K562 (cell line): ENCODE measurements around the gene SGIP1. TPM values are rescaled to one million over a fixed set of nuclear protein-coding genes. Genes with fewer than 3 reads are reported as not detected.

ENCODE experiments used
- ATAC-seq: fragments of 200-7000 bp; cut with Tn5 transposase; 3 replicates; pipeline ENCODE4 v1.9.1; 2020; ENCODE audit warnings: moderate library complexity
- BruUV-seq: library from RNA; stranded (reverse); fragments of 400-500 nt; replicated peaks from 2 replicates; lab custom pipeline; 2021; lab: Mats Ljungman, UMichigan
- CTCF ChIA-PET: fragments of 300-600 bp; formaldehyde crosslinking; extraction: SDS; loops from one replicate; lab custom pipeline; 2021; ENCODE audit warnings: low intra/inter-chr PET ratio; lab: Yijun Ruan, JAX
- POLR2A ChIA-PET: fragments of 300-600, 350-650 bp; sonication (Branson Sonifier 250); formaldehyde crosslinking; extraction: SDS; loops from one replicate; lab custom pipeline; 2021; ENCODE audit warnings: antibody characterized with exemption, inconsistent platforms; lab: Yijun Ruan, JAX
- DNase-seq, 4 experiments: peaks; one replicate each; pipeline versions ENCODE4 v3.0.0 to v3.0.0-alpha.2; 2011 to 2018; ENCODE audit warnings: low spot score in 3 of 4, mixed read lengths in 3 of 4; ENCODE audit errors: extremely low read depth in 1 of 4
- FAIRE-seq: peaks from 2 replicates; lab custom pipeline; 2011; peaks lifted over from hg19 to GRCh38; lab: Jason Lieb, UNC
- H2AFZ ChIP-seq: 2 replicates; pipeline ENCODE4 v1.6.0; 2011; ENCODE audit warnings: low read depth, low read length, control low read depth, inconsistent platforms
- H3K27ac ChIP-seq: fragments of 200-600 bp; 3 replicates; pipeline ENCODE4 v1.8.0; 2011; ENCODE audit warnings: low read depth, mild to moderate bottlenecking, control low read depth, inconsistent platforms, low read length, moderate library complexity, mixed read lengths; ENCODE audit errors: extremely low read depth
- H3K27me3 ChIP-seq, 2 experiments: fragments of 300-600 bp in 1 of 2; 2 replicates in 1 of 2; 3 replicates in 1 of 2; pipeline versions ENCODE4 v1.6.0 to v1.8.0; 2011; ENCODE audit warnings: inconsistent platforms in 2 of 2, low read length in 2 of 2, mild to moderate bottlenecking in 1 of 2, mixed read lengths in 1 of 2, moderate library complexity in 1 of 2; ENCODE audit not compliant: control insufficient read depth in 2 of 2, insufficient read depth in 2 of 2
- H3K36me3 ChIP-seq: fragments of 300-600 bp; 3 replicates; pipeline ENCODE4 v1.8.0; 2011; ENCODE audit warnings: mild to moderate bottlenecking, low read length, inconsistent platforms; ENCODE audit not compliant: control insufficient read depth, insufficient read depth
- H3K4me1 ChIP-seq, 2 experiments: fragments of 200-600 bp in 1 of 2; replicated peaks in 1 of 2; 2 replicates in 1 of 2; 3 replicates in 1 of 2; pipeline versions ENCODE4 v1.5.1 to v1.8.0; 2011; ENCODE audit warnings: inconsistent platforms in 2 of 2, low read length in 2 of 2, mild to moderate bottlenecking in 1 of 2, mixed read lengths in 1 of 2, moderate library complexity in 1 of 2; ENCODE audit not compliant: control insufficient read depth in 2 of 2, insufficient read depth in 2 of 2
- H3K4me2 ChIP-seq: 2 replicates; pipeline ENCODE4 v1.6.1; 2011; ENCODE audit warnings: low read length, control low read depth, inconsistent platforms, mixed read lengths; ENCODE audit not compliant: insufficient read depth
- H3K4me3 ChIP-seq: fragments of 200-600 bp; sonication (generic), shearing (Covaris generic); 2 replicates; pipeline ENCODE4 v1.5.1; 2016; ENCODE audit warnings: control low read depth, inconsistent platforms
- H3K79me2 ChIP-seq: fragments of 200-600 bp; 3 replicates; pipeline ENCODE4 v1.8.0; 2011; ENCODE audit warnings: low read length, inconsistent platforms; ENCODE audit not compliant: control insufficient read depth, insufficient read depth
- H3K9ac ChIP-seq, 2 experiments: 2 replicates each; pipeline versions ENCODE4 v1.6.0 to v1.6.1; 2011; ENCODE audit warnings: low read depth in 2 of 2, low read length in 2 of 2, control low read depth in 1 of 2, inconsistent platforms in 1 of 2, mild to moderate bottlenecking in 1 of 2, mixed read lengths in 1 of 2; ENCODE audit not compliant: insufficient read depth in 1 of 2
- H3K9me1 ChIP-seq: one replicate; pipeline ENCODE4 v1.6.0; 2011; ENCODE audit warnings: inconsistent platforms, mild to moderate bottlenecking, low read length, moderate library complexity; ENCODE audit not compliant: control insufficient read depth, insufficient read depth
- H3K9me3 ChIP-seq: replicated peaks from 2 replicates; pipeline ENCODE4 v1.5.1; 2011; ENCODE audit warnings: low read depth, low read length, inconsistent platforms; ENCODE audit not compliant: control insufficient read depth, insufficient read depth
- H4K20me1 ChIP-seq: replicated peaks from 2 replicates; pipeline ENCODE4 v1.6.1; 2011; ENCODE audit warnings: low read length, inconsistent platforms, mixed read lengths; ENCODE audit not compliant: control insufficient read depth, insufficient read depth
- GATAD2A ChIP-seq: fragments of 450-650 bp; IDR thresholded peaks from 2 replicates; pipeline ENCODE4 v1.6.1; 2017
- IFI16 ChIP-seq: fragments of 250-450 bp; sonication (Bioruptor Pico); IDR thresholded peaks from 2 replicates; pipeline ENCODE4 v2.1.2; 2022; ENCODE audit warnings: mild to moderate bottlenecking, inconsistent platforms
- KAT8 ChIP-seq: fragments of 450-650 bp; IDR thresholded peaks from 2 replicates; pipeline ENCODE4 v1.6.1; 2016; ENCODE audit warnings: low read depth, mild to moderate bottlenecking
- SMARCA4 ChIP-seq: fragments of 450-650 bp; IDR thresholded peaks from 2 replicates; pipeline ENCODE4 v1.6.1; 2016
- SRSF9 ChIP-seq: fragments of 200-400 bp; formaldehyde crosslinking; IDR thresholded peaks from 2 replicates; pipeline ENCODE4 v1.6.1; 2017; ENCODE audit warnings: low read depth, low read length, borderline replicate concordance
- ZC3H4 ChIP-seq: sonication (generic); formaldehyde crosslinking; IDR thresholded peaks from 2 replicates; pipeline ENCODE4 v1.9.0; 2021; ENCODE audit warnings: missing genetic modification reagents, borderline replicate concordance
- ZNF23 ChIP-seq: fragments of 250-450 bp; sonication (Bioruptor Pico); IDR thresholded peaks from 2 replicates; pipeline ENCODE4 v1.4.0; 2020; ENCODE audit warnings: mild to moderate bottlenecking
- ZNF586 ChIP-seq: fragments of 450-650 bp; formaldehyde crosslinking; conservative IDR thresholded peaks from 2 replicates; pipeline ENCODE4 v1.4.0; 2020; ENCODE audit warnings: mild to moderate bottlenecking, moderate library complexity
- WGBS: fragments of 100-300 bp; shearing (Covaris generic); methylation state at CpG from one replicate; pipeline ENCODE4 v1.1.6; 2016; ENCODE audit warnings: low coverage, mixed read lengths; ENCODE audit not compliant: insufficient coverage; ENCODE audit errors: missing lambda C conversion rate; 5-methylcytosine and 5-hydroxymethylcytosine counted together
- in situ Hi-C: fragments of 300-500 bp; cut with MboI; formaldehyde crosslinking; loops from 4 replicates; pipeline ENCODE4 v1.15.0; 2018; ENCODE audit warnings: inconsistent platforms, mixed read lengths
- intact Hi-C: fragments of 100-400 bp; cut with micrococcal nuclease; formaldehyde crosslinking; loops from 2 replicates; pipeline ENCODE4 v1.14.2; 2022
- polyA plus RNA-seq, 8 experiments: library from polyadenylated mRNA; depleted of rRNA in 4 of 8; stranded (reverse) in 5 of 8; unstranded in 3 of 8; fragments of >200 nt; fragmentation: Nextera tagmentation in 2 of 8; fragmentation: Illumina TruSeq in 1 of 8; extraction: Ambion mirVana in 2 of 8; extraction: Trizol in 1 of 8; gene quantifications; 2 replicates each; pipeline versions ENCODE4 v1.2.1 to v1.2.3, GENCODE V29; 2011 to 2014; ENCODE audit warnings: inconsistent platforms in 1 of 8, missing spikeins in 1 of 8
- total RNA-seq, 7 experiments: library from RNA; depleted of rRNA in 6 of 7; stranded (reverse); fragments of >200 nt in 6 of 7; fragmentation: Illumina TruSeq in 2 of 7; extraction: Trizol in 2 of 7; gene quantifications; 2 replicates each; pipeline versions ENCODE4 v1.2.1 to v1.2.3, GENCODE V29; 2011 to 2021; ENCODE audit warnings: low replicate concordance in 1 of 7
- TF ChIP-seq, protein P1 (sequence below): fragments of 250-450 bp; sonication (Bioruptor Pico); IDR thresholded peaks from 2 replicates; pipeline ENCODE4 v1.5.0; 2021; ENCODE audit warnings: mild to moderate bottlenecking, borderline replicate concordance

SGIP1 gene
- total and polyA plus RNA-seq, 9 of the 15 experiments (the other 6 are each of a cell fraction or from before 2014, with no cell fraction given), result 0.07 to 0.35 TPM; not detected in 7

- no peak overlapping the region for H3K4me3 ChIP-seq
- no peak overlapping the region for H2AFZ ChIP-seq
- ATAC-seq (no peak), DNase-seq (no peak), FAIRE-seq (no peak)
- WGBS, result 50% methylated on average over 3 of the region's 3 CpGs
- 0 out of 2 replicates have a peak, but pooled peaks cover 2% of the 10 kb centered on the region for H3K9me3 ChIP-seq
- H3K27me3 ChIP-seq, result no peaks in the 10 kb centered on the region
- no peaks in the 10 kb centered on the region for H3K79me2 ChIP-seq
- no TSS peak for BruUV-seq
- H3K36me3 ChIP-seq, result no peaks in the 10 kb centered on the region
- peaks cover 0 to 8% of the 10 kb centered on the region in 2 experiments; a peak in 1 of 5 replicates for H3K4me1 ChIP-seq
- H3K9ac ChIP-seq, result no peak overlapping the region
- H3K27ac ChIP-seq, result no peak overlapping the region
- TF ChIP-seq ZC3H4, result no peak
- no peak for TF ChIP-seq ZNF586 (CRISPR knock-in tag)
- TF ChIP-seq, protein P1, sequence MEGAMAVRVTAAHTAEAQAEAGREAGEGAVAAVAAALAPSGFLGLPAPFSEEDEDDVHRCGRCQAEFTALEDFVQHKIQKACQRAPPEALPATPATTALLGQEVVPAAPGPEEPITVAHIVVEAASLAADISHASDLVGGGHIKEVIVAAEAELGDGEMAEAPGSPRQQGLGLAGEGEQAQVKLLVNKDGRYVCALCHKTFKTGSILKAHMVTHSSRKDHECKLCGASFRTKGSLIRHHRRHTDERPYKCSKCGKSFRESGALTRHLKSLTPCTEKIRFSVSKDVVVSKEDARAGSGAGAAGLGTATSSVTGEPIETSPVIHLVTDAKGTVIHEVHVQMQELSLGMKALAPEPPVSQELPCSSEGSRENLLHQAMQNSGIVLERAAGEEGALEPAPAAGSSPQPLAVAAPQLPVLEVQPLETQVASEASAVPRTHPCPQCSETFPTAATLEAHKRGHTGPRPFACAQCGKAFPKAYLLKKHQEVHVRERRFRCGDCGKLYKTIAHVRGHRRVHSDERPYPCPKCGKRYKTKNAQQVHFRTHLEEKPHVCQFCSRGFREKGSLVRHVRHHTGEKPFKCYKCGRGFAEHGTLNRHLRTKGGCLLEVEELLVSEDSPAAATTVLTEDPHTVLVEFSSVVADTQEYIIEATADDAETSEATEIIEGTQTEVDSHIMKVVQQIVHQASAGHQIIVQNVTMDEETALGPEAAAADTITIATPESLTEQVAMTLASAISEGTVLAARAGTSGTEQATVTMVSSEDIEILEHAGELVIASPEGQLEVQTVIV, result no peak
- no peak for TF ChIP-seq IFI16 (CRISPR knock-in tag)
- TF ChIP-seq ZNF23, result no peak
- TF ChIP-seq SMARCA4, result no peak
- no peak for TF ChIP-seq GATAD2A
- TF ChIP-seq KAT8, result no peak
- no peak for TF ChIP-seq SRSF9
- POLR2A ChIA-PET, result no interaction called here
- CTCF ChIA-PET, result no interaction called here
- no peak overlapping the region for H3K4me2 ChIP-seq
- no peaks in the 10 kb centered on the region for H4K20me1 ChIP-seq
- intact Hi-C loops (no loop called here), in situ Hi-C loops (no loop called here)
- no peaks in the 10 kb centered on the region for H3K9me1 ChIP-seq
Observed at GRCh38 chr1:66750577-66750976, 216.6 kb downstream of the SGIP1 start.
